Colonic mucosa (tissue), 4 donors: ENCODE data around the gene CD52. TPM values are rescaled to one million over a fixed set of nuclear protein-coding genes. Genes with fewer than 3 reads are reported as not detected.

Source experiments
- DNase-seq: peaks from one replicate; pipeline ENCODE4 v3.0.0-alpha.2; 2020
- H3K27ac ChIP-seq: fragments of 200-600 bp; one replicate; pipeline ENCODE4 v1.8.0; 2021
- H3K27me3 ChIP-seq: fragments of 200-600 bp; one replicate; pipeline ENCODE4 v1.8.0; 2021
- H3K36me3 ChIP-seq: fragments of 200-600 bp; one replicate; pipeline ENCODE4 v1.8.0; 2021
- H3K4me1 ChIP-seq: fragments of 200-600 bp; one replicate; pipeline ENCODE4 v1.8.0; 2021; ENCODE audit warnings: mild to moderate bottlenecking
- H3K4me3 ChIP-seq: fragments of 200-600 bp; one replicate; pipeline ENCODE4 v1.8.0; 2021
- H3K9ac ChIP-seq, 2 donors: one replicate each; pipeline ENCODE4 v1.7.0; 2013; ENCODE audit warnings: control low read depth in 2 of 2, low read depth in 2 of 2, low read length in 2 of 2
- H3K9me3 ChIP-seq: fragments of 200-600 bp; one replicate; pipeline ENCODE4 v1.8.0; 2021
- CTCF ChIP-seq: fragments of 200-600 bp; IDR thresholded peaks from one replicate; pipeline ENCODE4 v1.8.0; 2022; ENCODE audit warnings: antibody characterized with exemption, mild to moderate bottlenecking
- intact Hi-C: fragments of 100-400 bp; cut with DNase I; formaldehyde crosslinking; loops from one replicate; pipeline ENCODE4 v1.14.1; 2022
- total RNA-seq, 2 donors: library from RNA; stranded (reverse); fragmentation: NEBNext Ultra II Directional in 1 of 2; extraction: Animal tissue kit (Norgen Biotek cat#: 25700) in 1 of 2; gene quantifications; one replicate each; pipeline ENCODE4 v1.2.1, GENCODE V29; 2021
- donor health status: healthy.
- donor health status: DM: no; HTN: no; CAD: no.
- donor health status: DM: no; HTN: no; CAD: no.

CD52 gene
- total RNA-seq, 2 donors from 2014 or later: 9.4 to 13.1 TPM

- TF ChIP-seq CTCF: no peak
- H3K27me3 ChIP-seq: no peaks in the 10 kb centered on the region
- H3K4me3 ChIP-seq: no peak overlapping the region
- peaks cover 11% of the 10 kb centered on the region for H3K4me1 ChIP-seq
- intact Hi-C loops: no loop called here
- H3K36me3 ChIP-seq: no peaks in the 10 kb centered on the region
- no peaks in the 10 kb centered on the region for H3K9me3 ChIP-seq
- peak overlapping the region in 1 of 2 donors; percentile 46 for H3K9ac ChIP-seq
- DNase-seq: peak; percentile 51
- H3K27ac ChIP-seq: peak overlapping the region; percentile 67
Measured at GRCh38 chr1:26288311-26288941, 29.3 kb upstream of the CD52 start.

GRCh38 chr1:26289158-26290059 lies 28.3 kb upstream of the CD52 start:
- Histone ChIP-seq H3K4me1 (peaks cover 11% of the 10 kb centered on the region), H3K27ac (peak overlapping the region; percentile 67), H3K27me3 (no peaks in the 10 kb centered on the region), H3K9ac (peak overlapping the region in 1 of 2 donors; percentile 41), H3K36me3 (no peaks in the 10 kb centered on the region), H3K4me3 (no peak overlapping the region), H3K9me3 (no peaks in the 10 kb centered on the region)
- TF ChIP-seq CTCF: no peak
- intact Hi-C loops: no loop called here
- DNase-seq: no peak

- no peaks in the 10 kb centered on the region for H3K27me3 ChIP-seq
- peak overlapping the region; percentile 15 to 41 for H3K9ac ChIP-seq
- no peaks in the 10 kb centered on the region for H3K9me3 ChIP-seq
- peaks cover 11% of the 10 kb centered on the region for H3K4me1 ChIP-seq
- H3K4me3 ChIP-seq: no peak overlapping the region
- peak overlapping the region; percentile 67 for H3K27ac ChIP-seq
- no peaks in the 10 kb centered on the region for H3K36me3 ChIP-seq
- TF ChIP-seq CTCF: no peak
- DNase-seq: no peak
- intact Hi-C loops: no loop called here
Measured at GRCh38 chr1:26290122-26290881, 27.5 kb upstream of the CD52 start.

- H3K4me1 ChIP-seq: peaks cover 11% of the 10 kb centered on the region
- H3K9me3 ChIP-seq: no peaks in the 10 kb centered on the region
- no peaks in the 10 kb centered on the region for H3K27me3 ChIP-seq
- no peaks in the 10 kb centered on the region for H3K36me3 ChIP-seq
- peak overlapping the region; percentile 67 for H3K27ac ChIP-seq
- peak overlapping the region; percentile 15 to 41 for H3K9ac ChIP-seq
- intact Hi-C loops: no loop called here
- no peak for TF ChIP-seq CTCF
- no peak for DNase-seq
- no peak overlapping the region for H3K4me3 ChIP-seq
Measured at GRCh38 chr1:26290882-26291261, 26.9 kb upstream of the CD52 start.

GRCh38 chr1:26291433-26291832 lies 26.3 kb upstream of the CD52 start:
- no peaks in the 10 kb centered on the region for H3K36me3 ChIP-seq
- H3K9ac ChIP-seq: no peak overlapping the region
- TF ChIP-seq CTCF: no peak
- H3K27me3 ChIP-seq: no peaks in the 10 kb centered on the region
- no peak for DNase-seq
- peaks cover 11% of the 10 kb centered on the region for H3K4me1 ChIP-seq
- intact Hi-C loops: no loop called here
- no peak overlapping the region for H3K4me3 ChIP-seq
- H3K27ac ChIP-seq: no peak overlapping the region
- no peaks in the 10 kb centered on the region for H3K9me3 ChIP-seq
